HG02759 (cell line): ENCODE data around the gene SPEN.
"Not testable (repeated sequence)": the region's sequence is repeated elsewhere in the genome, so short reads cannot be mapped to it uniquely, and the experiment has no call there.

Experiments
- ATAC-seq: cut with Tn5 transposase; IDR thresholded peaks from one replicate; pipeline ENCODE4 v1.9.1; 2021; ENCODE audit warnings: mild to moderate bottlenecking, moderate library complexity; ENCODE audit not compliant: unreplicated experiment

Gene SPEN, protein sequence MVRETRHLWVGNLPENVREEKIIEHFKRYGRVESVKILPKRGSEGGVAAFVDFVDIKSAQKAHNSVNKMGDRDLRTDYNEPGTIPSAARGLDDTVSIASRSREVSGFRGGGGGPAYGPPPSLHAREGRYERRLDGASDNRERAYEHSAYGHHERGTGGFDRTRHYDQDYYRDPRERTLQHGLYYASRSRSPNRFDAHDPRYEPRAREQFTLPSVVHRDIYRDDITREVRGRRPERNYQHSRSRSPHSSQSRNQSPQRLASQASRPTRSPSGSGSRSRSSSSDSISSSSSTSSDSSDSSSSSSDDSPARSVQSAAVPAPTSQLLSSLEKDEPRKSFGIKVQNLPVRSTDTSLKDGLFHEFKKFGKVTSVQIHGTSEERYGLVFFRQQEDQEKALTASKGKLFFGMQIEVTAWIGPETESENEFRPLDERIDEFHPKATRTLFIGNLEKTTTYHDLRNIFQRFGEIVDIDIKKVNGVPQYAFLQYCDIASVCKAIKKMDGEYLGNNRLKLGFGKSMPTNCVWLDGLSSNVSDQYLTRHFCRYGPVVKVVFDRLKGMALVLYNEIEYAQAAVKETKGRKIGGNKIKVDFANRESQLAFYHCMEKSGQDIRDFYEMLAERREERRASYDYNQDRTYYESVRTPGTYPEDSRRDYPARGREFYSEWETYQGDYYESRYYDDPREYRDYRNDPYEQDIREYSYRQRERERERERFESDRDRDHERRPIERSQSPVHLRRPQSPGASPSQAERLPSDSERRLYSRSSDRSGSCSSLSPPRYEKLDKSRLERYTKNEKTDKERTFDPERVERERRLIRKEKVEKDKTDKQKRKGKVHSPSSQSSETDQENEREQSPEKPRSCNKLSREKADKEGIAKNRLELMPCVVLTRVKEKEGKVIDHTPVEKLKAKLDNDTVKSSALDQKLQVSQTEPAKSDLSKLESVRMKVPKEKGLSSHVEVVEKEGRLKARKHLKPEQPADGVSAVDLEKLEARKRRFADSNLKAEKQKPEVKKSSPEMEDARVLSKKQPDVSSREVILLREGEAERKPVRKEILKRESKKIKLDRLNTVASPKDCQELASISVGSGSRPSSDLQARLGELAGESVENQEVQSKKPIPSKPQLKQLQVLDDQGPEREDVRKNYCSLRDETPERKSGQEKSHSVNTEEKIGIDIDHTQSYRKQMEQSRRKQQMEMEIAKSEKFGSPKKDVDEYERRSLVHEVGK (N-terminal part only)

GRCh38 chr1:15847100-15847892 lies at the start of gene SPEN:
TSS of gene SPEN (plus strand) at chr1:15847707. CDS start at chr1:15848068, 361 bp downstream.
- peak; percentile 81 for ATAC-seq

GRCh38 chr1:15799004-15799867 lies 48.3 kb upstream of the SPEN start:
- no peak for ATAC-seq

DNA sequence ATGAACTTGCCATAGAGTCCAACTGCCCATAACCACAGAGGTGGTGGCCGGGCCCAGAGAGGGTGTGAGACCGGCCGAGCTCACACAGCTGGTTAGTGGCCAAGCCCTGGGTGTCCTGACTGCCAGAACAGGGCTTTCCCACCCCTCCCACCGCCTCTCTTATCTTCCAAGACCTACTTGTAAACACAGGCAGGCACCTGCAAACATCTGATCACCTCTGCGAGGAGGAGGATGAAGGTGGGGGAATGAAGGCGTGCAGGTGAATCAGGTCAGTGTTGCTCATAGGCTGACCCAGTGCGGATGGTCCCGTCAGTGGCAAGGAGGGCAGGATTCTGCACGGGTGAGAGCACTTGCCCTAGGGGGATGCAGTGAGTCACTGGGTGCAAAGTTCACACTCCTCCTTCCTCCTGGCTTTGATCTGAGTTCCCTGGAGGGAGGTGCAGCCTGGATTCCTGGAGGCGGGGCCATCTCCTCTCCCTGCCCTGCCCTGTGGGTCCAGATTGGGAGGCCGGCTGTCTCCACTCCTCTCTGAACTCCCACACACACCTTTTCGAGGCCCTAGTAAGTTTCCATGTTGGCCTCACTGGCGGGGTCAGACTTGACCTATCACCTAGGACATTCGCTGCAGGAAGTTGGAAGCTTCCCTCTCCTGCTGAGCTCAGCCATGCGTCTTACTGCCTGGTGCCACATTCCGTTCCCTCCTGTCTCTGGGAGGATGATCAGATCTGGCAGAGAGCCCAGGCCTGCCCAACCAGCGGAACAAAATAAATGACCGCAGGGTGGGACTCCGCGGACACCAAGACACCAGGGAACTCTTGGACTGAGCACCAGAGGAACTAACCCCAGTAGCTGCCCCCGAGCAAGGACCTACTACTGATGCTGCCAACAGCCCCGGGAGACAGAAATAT lies 47.3 kb upstream of the SPEN start:
- ATAC-seq: no peak

GRCh38 chr1:15802234-15802965 lies 45.1 kb upstream of the SPEN start:
- no peak for ATAC-seq

- no peak for ATAC-seq
These were observed 44.1 kb upstream of the SPEN start for GRCh38 chr1:15803380-15803779.

GRCh38 chr1:15804060-15804459 lies 43.4 kb upstream of the SPEN start:
- no peak for ATAC-seq

GRCh38 chr1:15807121-15807520 lies 40.4 kb upstream of the SPEN start:
- no peak for ATAC-seq

- not testable (repeated sequence) for ATAC-seq
These were observed 40.0 kb upstream of the SPEN start, which contains the start of gene UQCRHL for GRCh38 chr1:15807549-15807948. TSS of gene UQCRHL (minus strand) at chr1:15807649. CDS start at chr1:15807649, 0 bp downstream.

GRCh38 chr1:15808955-15809354 lies 38.6 kb upstream of the SPEN start:
- ATAC-seq: no peak

DNA sequence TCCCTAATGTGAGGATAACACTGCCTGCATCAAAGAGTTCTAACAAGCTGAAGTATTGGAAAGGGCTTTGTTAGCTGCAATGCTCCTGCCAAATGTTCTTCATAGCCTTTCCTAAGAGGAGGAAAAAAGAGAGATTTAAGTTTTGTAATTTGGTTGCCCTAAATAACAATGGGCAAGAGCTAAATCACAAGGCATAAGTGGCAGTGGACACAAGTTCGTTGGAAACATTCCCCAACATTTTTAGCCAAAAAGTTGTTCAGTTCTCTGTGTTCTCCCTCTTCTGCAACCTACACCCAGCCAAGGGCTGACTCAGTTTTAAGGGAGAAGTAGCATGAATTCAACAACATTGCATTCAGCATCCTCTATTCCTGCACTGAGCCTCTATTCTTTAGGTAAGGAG lies 37.4 kb upstream of the SPEN start:
- ATAC-seq: no peak

- no peak for ATAC-seq
These were observed 30.8 kb upstream of the SPEN start for GRCh38 chr1:15816674-15817073.

- no peak for ATAC-seq
These were observed 27.0 kb upstream of the SPEN start for GRCh38 chr1:15820478-15820877.

DNA sequence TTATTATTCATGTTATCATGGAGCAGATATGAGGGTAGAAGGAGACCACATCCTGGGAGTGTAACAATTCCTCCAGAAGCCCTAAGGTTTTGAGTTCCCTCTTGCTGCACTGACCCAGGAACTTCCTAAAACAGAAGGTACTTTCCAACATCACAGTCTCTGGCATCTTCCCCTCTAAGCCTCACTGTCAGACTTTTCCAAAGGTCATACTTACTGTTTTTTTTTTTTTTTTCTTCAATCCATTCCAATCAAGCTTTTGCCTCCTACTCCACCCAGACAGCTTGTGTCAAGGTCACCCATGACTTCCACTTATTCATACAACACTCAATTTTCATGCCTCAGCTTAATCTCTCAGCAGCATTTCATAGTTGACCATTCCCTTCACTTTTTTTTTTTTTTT lies 21.7 kb upstream of the SPEN start:
- no peak for ATAC-seq

DNA sequence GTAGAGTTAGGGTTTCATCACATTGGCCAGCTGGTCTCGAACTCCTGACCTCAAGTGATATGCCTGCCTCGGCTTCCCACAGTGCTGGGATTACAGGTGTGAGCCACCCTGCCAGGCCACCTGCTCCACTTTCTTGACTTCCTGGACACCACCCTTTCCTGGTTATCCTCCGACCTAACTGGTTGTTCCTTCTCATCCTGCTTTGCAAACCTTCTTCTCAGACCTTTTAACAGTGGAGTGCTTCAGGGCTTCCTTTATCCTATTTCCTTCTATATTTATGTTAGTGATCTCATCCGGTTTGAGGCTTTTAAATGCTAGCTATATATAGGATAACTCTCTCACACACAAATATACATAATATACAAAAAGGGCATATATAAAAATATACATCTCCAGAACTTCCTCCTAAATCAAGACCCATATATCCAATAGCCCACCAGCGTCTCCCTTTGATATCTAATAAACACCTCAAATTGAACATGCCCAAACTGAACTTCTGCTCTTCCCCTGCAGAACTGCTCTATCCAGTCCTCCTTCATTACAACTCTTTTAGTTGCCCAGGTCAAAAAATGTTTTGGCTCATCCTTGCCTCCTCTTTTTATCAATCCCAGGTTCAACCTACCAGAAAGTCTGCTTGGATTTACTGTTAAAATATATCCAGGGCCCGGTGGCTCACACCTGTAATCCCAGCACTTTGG lies 20.5 kb upstream of the SPEN start:
- no peak for ATAC-seq

DNA sequence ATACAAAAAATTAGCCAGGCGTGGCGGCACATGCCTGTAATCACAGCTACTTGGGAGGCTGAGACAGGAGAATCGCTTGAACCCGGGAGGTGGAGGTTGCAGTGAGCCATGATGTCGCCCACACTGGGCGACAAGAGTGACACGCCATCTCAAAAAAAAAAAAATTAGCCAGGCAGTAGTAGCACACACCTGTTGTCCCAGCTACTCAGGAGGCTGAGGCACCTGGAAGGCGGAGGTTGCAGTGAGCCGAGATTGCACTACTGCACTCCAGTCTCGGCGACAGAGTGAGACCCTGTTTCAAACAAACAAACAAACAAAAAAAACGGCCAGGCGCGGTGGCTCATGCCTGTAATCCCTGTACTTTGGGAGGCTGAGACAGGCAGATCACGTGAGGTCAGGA lies 19.9 kb upstream of the SPEN start:
- not testable (repeated sequence) for ATAC-seq

DNA sequence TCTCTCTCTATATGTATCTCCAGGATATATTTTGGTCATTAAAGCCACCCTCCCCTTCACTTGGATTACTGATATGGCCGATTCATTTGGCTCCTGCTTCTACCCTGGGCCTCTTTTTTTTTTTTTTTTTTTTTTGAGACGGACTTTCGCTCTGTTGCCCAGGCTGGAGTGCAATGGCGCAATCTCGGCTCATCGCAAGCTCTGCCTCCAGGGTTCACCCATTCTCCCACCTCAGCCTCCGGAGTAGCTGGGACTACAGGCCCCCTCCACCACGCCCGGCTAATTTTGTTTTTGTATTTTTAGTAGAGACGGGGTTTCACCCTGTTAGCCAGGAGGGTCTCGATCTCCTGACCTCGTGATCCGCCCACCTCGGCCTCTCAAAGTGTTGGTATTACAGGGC lies 18.6 kb upstream of the SPEN start:
- not testable (repeated sequence) for ATAC-seq

- no peak for ATAC-seq
These were observed 17.2 kb upstream of the SPEN start for GRCh38 chr1:15830258-15830657.
